WTC11 (cell line): ENCODE data around the gene ANTKMT. TPM values are rescaled to one million over a fixed set of nuclear protein-coding genes. Genes with fewer than 3 reads are reported as not detected.
"Not testable (repeated sequence)": the region's sequence is repeated elsewhere in the genome, so short reads cannot be mapped to it uniquely, and the experiment has no call there.

ENCODE experiments used
- ATAC-seq: fragments of 200-7000 bp; cut with Tn5 transposase; 2 replicates; pipeline ENCODE4 v1.10.0; 2021; ENCODE audit warnings: mild to moderate bottlenecking, moderate library complexity
- CTCF ChIA-PET: fragments of 300-600 bp; sonication (Branson Sonifier 250); formaldehyde crosslinking; loops from one replicate; lab custom pipeline; 2021; ENCODE audit warnings: antibody characterized with exemption; lab: Charles Lee
- POLR2A ChIA-PET: fragments of 350-600 bp; sonication (Branson Sonifier 250); formaldehyde crosslinking; loops from one replicate; lab custom pipeline; 2021; ENCODE audit warnings: antibody characterized with exemption; lab: Charles Lee
- DNase-seq: peaks from one replicate; pipeline ENCODE4 v3.0.0; 2021; ENCODE audit warnings: low spot score
- H3K27ac Mint-ChIP-seq: 2 replicates; pipeline ENCODE4 v1.8.0; 2021; ENCODE audit warnings: mixed read lengths
- H3K27me3 Mint-ChIP-seq: 2 replicates; pipeline ENCODE4 v1.8.0; 2021; ENCODE audit warnings: low read depth, mild to moderate bottlenecking, moderate library complexity, mixed read lengths
- H3K36me3 Mint-ChIP-seq: 2 replicates; pipeline ENCODE4 v1.8.0; 2021; ENCODE audit warnings: mixed read lengths
- H3K4me1 Mint-ChIP-seq: 2 replicates; pipeline ENCODE4 v1.8.0; 2022; ENCODE audit warnings: mixed read lengths
- H3K4me3 Mint-ChIP-seq: 2 replicates; pipeline ENCODE4 v1.8.0; 2021; ENCODE audit warnings: mild to moderate bottlenecking, moderate library complexity, mixed read lengths
- H3K9me3 Mint-ChIP-seq: 2 replicates; pipeline ENCODE4 v1.8.0; 2021; ENCODE audit warnings: mixed read lengths
- AFF4 ChIP-seq: sonication (generic); formaldehyde crosslinking; IDR thresholded peaks from 2 replicates; pipeline ENCODE4 v1.8.1; 2023; ENCODE audit warnings: mild to moderate bottlenecking, missing genetic modification reagents, borderline replicate concordance
- ARID4B ChIP-seq: sonication (generic); formaldehyde crosslinking; IDR thresholded peaks from 2 replicates; pipeline ENCODE4 v1.8.0; 2023; ENCODE audit warnings: missing genetic modification reagents, mild to moderate bottlenecking, borderline replicate concordance
- ATF3 ChIP-seq: sonication (generic); formaldehyde crosslinking; conservative IDR thresholded peaks from 2 replicates; pipeline ENCODE4 v1.8.1; 2022; ENCODE audit warnings: mild to moderate bottlenecking, missing genetic modification reagents
- FOXK1 ChIP-seq: sonication (generic); formaldehyde crosslinking; IDR thresholded peaks from 2 replicates; pipeline ENCODE4 v1.8.0; 2022; ENCODE audit warnings: mild to moderate bottlenecking, moderate library complexity, missing genetic modification reagents
- FOXP1 ChIP-seq: sonication (generic); formaldehyde crosslinking; IDR thresholded peaks from 2 replicates; pipeline ENCODE4 v1.8.0; 2022; ENCODE audit warnings: missing genetic modification reagents, mild to moderate bottlenecking, moderate library complexity, borderline replicate concordance
- IRF1 ChIP-seq: sonication (generic); formaldehyde crosslinking; IDR thresholded peaks from 2 replicates; pipeline ENCODE4 v1.8.0; 2023; ENCODE audit warnings: missing genetic modification reagents
- KAT7 ChIP-seq: sonication (generic); formaldehyde crosslinking; IDR thresholded peaks from 2 replicates; pipeline ENCODE4 v1.8.1; 2023; ENCODE audit warnings: missing genetic modification reagents, mild to moderate bottlenecking, borderline replicate concordance
- MLX ChIP-seq: sonication (generic); formaldehyde crosslinking; IDR thresholded peaks from 2 replicates; pipeline ENCODE4 v1.8.1; 2023; ENCODE audit warnings: mild to moderate bottlenecking, missing genetic modification reagents, moderate library complexity
- NR2C2 ChIP-seq: sonication (generic); formaldehyde crosslinking; IDR thresholded peaks from 2 replicates; pipeline ENCODE4 v1.8.0; 2022; ENCODE audit warnings: mild to moderate bottlenecking, missing genetic modification reagents
- PREB ChIP-seq: sonication (generic); formaldehyde crosslinking; IDR thresholded peaks from 2 replicates; pipeline ENCODE4 v1.8.1; 2022; ENCODE audit warnings: mild to moderate bottlenecking, missing genetic modification reagents, moderate library complexity, borderline replicate concordance
- SMAD4 ChIP-seq: sonication (generic); formaldehyde crosslinking; IDR thresholded peaks from 2 replicates; pipeline ENCODE4 v1.8.0; 2022; ENCODE audit warnings: mild to moderate bottlenecking, missing genetic modification reagents
- SOX15 ChIP-seq: fragments of 250-450 bp; sonication (Bioruptor Pico); IDR thresholded peaks from 2 replicates; pipeline ENCODE4 v1.9.0; 2021; ENCODE audit warnings: mild to moderate bottlenecking
- SP1 ChIP-seq: sonication (generic); formaldehyde crosslinking; conservative IDR thresholded peaks from 2 replicates; pipeline ENCODE4 v1.8.1; 2022; ENCODE audit warnings: missing genetic modification reagents
- TEAD4 ChIP-seq: sonication (generic); formaldehyde crosslinking; IDR thresholded peaks from 2 replicates; pipeline ENCODE4 v1.8.0; 2022; ENCODE audit warnings: mild to moderate bottlenecking, missing genetic modification reagents
- ZNF138 ChIP-seq: sonication (generic); formaldehyde crosslinking; conservative IDR thresholded peaks from 2 replicates; pipeline ENCODE4 v1.8.1; 2022; ENCODE audit warnings: mild to moderate bottlenecking, moderate library complexity, missing genetic modification reagents
- ZNF232 ChIP-seq: sonication (generic); formaldehyde crosslinking; IDR thresholded peaks from 2 replicates; pipeline ENCODE4 v1.8.0; 2022; ENCODE audit warnings: mild to moderate bottlenecking, missing genetic modification reagents
- ZNF317 ChIP-seq: sonication (generic); formaldehyde crosslinking; IDR thresholded peaks from 2 replicates; pipeline ENCODE4 v1.8.1; 2023; ENCODE audit warnings: low read depth, mild to moderate bottlenecking, moderate library complexity, missing genetic modification reagents, borderline replicate concordance
- ZNF416 ChIP-seq: fragments of 250-450 bp; sonication (Bioruptor Pico); IDR thresholded peaks from 2 replicates; pipeline ENCODE4 v1.9.0; 2021; ENCODE audit warnings: mild to moderate bottlenecking, inconsistent platforms
- ZNF425 ChIP-seq: fragments of 250-450 bp; sonication (Bioruptor Pico); conservative IDR thresholded peaks from 2 replicates; pipeline ENCODE4 v1.9.0; 2021; ENCODE audit warnings: mild to moderate bottlenecking
- total RNA-seq: library from RNA; stranded (reverse); gene quantifications from 3 replicates; pipeline ENCODE4 v1.2.3, GENCODE V29; 2021

The ANTKMT gene
- total RNA-seq, 1 experiment from 2014 or later: 40.6 TPM

GRCh38 chr16:754121-754607 is 33.2 kb downstream of the ANTKMT start:
- H3K27me3 Mint-ChIP-seq, H3K27ac Mint-ChIP-seq, H3K36me3 Mint-ChIP-seq, CTCF ChIA-PET, H3K4me3 Mint-ChIP-seq, DNase-seq, ATAC-seq, H3K9me3 Mint-ChIP-seq: not testable (repeated sequence)
- H3K4me1 Mint-ChIP-seq: peaks cover 28% of the 10 kb centered on the region
- POLR2A ChIA-PET: interaction anchor here (0.7 kb wide), 1 partner anchor 47 kb away, joined by 4 read pairs; no protein-coding TSS in a partner anchor

GRCh38 chr16:754656-755055 is 33.7 kb downstream of the ANTKMT start:
- ChIA-PET CTCF (no interaction called here), POLR2A (interaction anchor here (0.6 kb wide), 1 partner anchor 369 kb away, joined by 3 read pairs; no protein-coding TSS in a partner anchor)
- peaks cover 28% of the 10 kb centered on the region for H3K4me1 Mint-ChIP-seq
- no peak overlapping the region for H3K27ac Mint-ChIP-seq
- no peak for ATAC-seq
- H3K9me3 Mint-ChIP-seq: peaks cover 5% of the 10 kb centered on the region
- H3K27me3 Mint-ChIP-seq: peaks cover 6% of the 10 kb centered on the region; the same call in 1 of the 2 replicates
- H3K36me3 Mint-ChIP-seq: no peaks in the 10 kb centered on the region; the same call in 1 of the 2 replicates
- no peak for DNase-seq
- no peak for TF ChIP-seq PREB
- no peak for TF ChIP-seq ZNF416
- no peak for TF ChIP-seq ZNF232 (CRISPR knock-in tag)
- TF ChIP-seq ZNF425 (CRISPR knock-in tag): no peak
- TF ChIP-seq ATF3 (CRISPR knock-in tag): no peak
- no peak for TF ChIP-seq FOXK1
- TF ChIP-seq SOX15: no peak
- TF ChIP-seq SP1 (CRISPR knock-in tag): no peak
- no peak overlapping the region for H3K4me3 Mint-ChIP-seq

GRCh38 chr16:756428-756827 is 35.5 kb downstream of the ANTKMT start:
- ATAC-seq (no peak), DNase-seq (no peak)
- Mint-ChIP-seq H3K9me3 (peaks cover 5% of the 10 kb centered on the region), H3K36me3 (no peaks in the 10 kb centered on the region; the same call in 1 of the 2 replicates), H3K27me3 (peaks cover 6% of the 10 kb centered on the region; the same call in 1 of the 2 replicates), H3K4me1 (peaks cover 16% of the 10 kb centered on the region), H3K4me3 (no peak overlapping the region), H3K27ac (no peak overlapping the region)
- ChIA-PET CTCF (no interaction called here), POLR2A (no interaction called here)
- TF ChIP-seq NR2C2 (CRISPR knock-in tag): no peak
- no peak for TF ChIP-seq TEAD4 (CRISPR knock-in tag)
- no peak for TF ChIP-seq ZNF138 (CRISPR knock-in tag)
- no peak for TF ChIP-seq ARID4B (CRISPR knock-in tag)
- TF ChIP-seq SOX15: no peak
- TF ChIP-seq FOXP1: no peak
- no peak for TF ChIP-seq MLX
- no peak for TF ChIP-seq SMAD4 (CRISPR knock-in tag)
- TF ChIP-seq KAT7: no peak
- TF ChIP-seq ZNF317 (CRISPR knock-in tag): no peak
- TF ChIP-seq IRF1: no peak
- no peak for TF ChIP-seq AFF4
